Suprapubic skin (tissue), 4 donors: ENCODE results near the gene ABHD5.

Experiments
- CTCF ChIP-seq, 2 donors: fragments of 200-600 bp in 1 of 2; fragments of 450-650 bp in 1 of 2; sonication (generic) in 1 of 2; IDR thresholded peaks; one replicate each; pipeline ENCODE4 v1.5.1; 2016 to 2019; ENCODE audit warnings: antibody characterized with exemption in 2 of 2, mild to moderate bottlenecking in 1 of 2, moderate library complexity in 1 of 2
- EP300 ChIP-seq: sonication (generic); formaldehyde crosslinking; IDR thresholded peaks from one replicate; pipeline ENCODE4 v1.6.1; 2017; ENCODE audit warnings: antibody characterized with exemption
- POLR2A ChIP-seq, 2 donors: fragments of 450-650 bp; IDR thresholded peaks; one replicate each; pipeline ENCODE4 v1.6.1; 2017; ENCODE audit warnings: antibody characterized with exemption in 2 of 2, mild to moderate bottlenecking in 2 of 2, moderate library complexity in 2 of 2
- POLR2AphosphoS5 ChIP-seq, 3 donors: sonication (generic); formaldehyde crosslinking; IDR thresholded peaks; one replicate each; pipeline ENCODE4 v1.6.1; 2017; ENCODE audit warnings: antibody characterized with exemption in 3 of 3

DNA sequence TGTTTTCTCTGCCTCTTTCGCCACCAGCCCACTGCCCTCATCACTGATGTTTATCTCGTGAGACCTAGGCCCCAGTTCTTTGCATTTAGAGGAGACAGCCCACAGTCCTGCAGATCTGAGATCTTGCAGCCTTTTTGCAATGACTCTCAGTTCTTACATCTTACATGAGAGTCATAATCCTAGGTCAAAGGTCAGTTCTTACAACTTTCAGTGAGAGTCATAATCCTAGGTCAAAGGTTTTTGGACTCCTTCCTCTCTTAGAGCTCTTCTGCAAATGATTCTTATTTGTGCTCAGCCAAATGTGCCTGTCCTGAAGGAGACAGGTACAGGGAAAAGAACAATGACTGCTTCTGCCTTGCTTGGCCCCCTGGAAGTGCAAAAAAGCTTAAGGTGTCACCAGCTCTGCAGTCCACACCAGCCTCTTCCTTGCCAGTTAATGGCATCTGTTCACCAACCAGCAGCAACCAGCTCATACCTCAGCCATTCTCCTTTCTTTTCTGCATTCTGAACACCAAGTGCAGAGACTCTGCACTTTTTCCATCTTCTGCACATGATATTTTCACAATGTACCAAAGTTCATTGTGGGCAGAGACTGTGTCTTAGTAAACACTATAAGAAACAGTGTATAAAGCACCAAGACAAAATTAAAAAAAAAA lies 67.1 kb downstream of the ABHD5 start:
- TF ChIP-seq CTCF (IDR thresholded peaks at IDR 0.05) (no peak), EP300 (no peak), POLR2A (IDR thresholded peaks at IDR 0.05) (no peak), POLR2AphosphoS5 (IDR thresholded peaks at IDR 0.05) (no peak)
